WTC11 (cell line): ENCODE measurements around the gene LRRC63. TPM values are rescaled to one million over a fixed set of nuclear protein-coding genes. Genes with fewer than 3 reads are reported as not detected.

Experiments
- ATAC-seq: fragments of 200-7000 bp; cut with Tn5 transposase; 2 replicates; pipeline ENCODE4 v1.10.0; 2021; ENCODE audit warnings: mild to moderate bottlenecking, moderate library complexity
- CTCF ChIA-PET: fragments of 300-600 bp; sonication (Branson Sonifier 250); formaldehyde crosslinking; loops from one replicate; lab custom pipeline; 2021; ENCODE audit warnings: antibody characterized with exemption; lab: Charles Lee
- POLR2A ChIA-PET: fragments of 350-600 bp; sonication (Branson Sonifier 250); formaldehyde crosslinking; loops from one replicate; lab custom pipeline; 2021; ENCODE audit warnings: antibody characterized with exemption; lab: Charles Lee
- DNase-seq: peaks from one replicate; pipeline ENCODE4 v3.0.0; 2021; ENCODE audit warnings: low spot score
- H3K27ac Mint-ChIP-seq: 2 replicates; pipeline ENCODE4 v1.8.0; 2021; ENCODE audit warnings: mixed read lengths
- H3K27me3 Mint-ChIP-seq: 2 replicates; pipeline ENCODE4 v1.8.0; 2021; ENCODE audit warnings: low read depth, mild to moderate bottlenecking, moderate library complexity, mixed read lengths
- H3K36me3 Mint-ChIP-seq: 2 replicates; pipeline ENCODE4 v1.8.0; 2021; ENCODE audit warnings: mixed read lengths
- H3K4me1 Mint-ChIP-seq: 2 replicates; pipeline ENCODE4 v1.8.0; 2022; ENCODE audit warnings: mixed read lengths
- H3K4me3 Mint-ChIP-seq: 2 replicates; pipeline ENCODE4 v1.8.0; 2021; ENCODE audit warnings: mild to moderate bottlenecking, moderate library complexity, mixed read lengths
- H3K9me3 Mint-ChIP-seq: 2 replicates; pipeline ENCODE4 v1.8.0; 2021; ENCODE audit warnings: mixed read lengths
- AFF4 ChIP-seq: sonication (generic); formaldehyde crosslinking; IDR thresholded peaks from 2 replicates; pipeline ENCODE4 v1.8.1; 2023; ENCODE audit warnings: mild to moderate bottlenecking, missing genetic modification reagents, borderline replicate concordance
- CREM ChIP-seq: sonication (generic); formaldehyde crosslinking; IDR thresholded peaks from 2 replicates; pipeline ENCODE4 v1.8.1; 2022; ENCODE audit warnings: mild to moderate bottlenecking, missing genetic modification reagents, moderate library complexity
- EMX1 ChIP-seq: fragments of 250-450 bp; sonication (Bioruptor Pico); IDR thresholded peaks from 2 replicates; pipeline ENCODE4 v1.8.0; 2021; ENCODE audit warnings: mild to moderate bottlenecking
- FOXK1 ChIP-seq: sonication (generic); formaldehyde crosslinking; IDR thresholded peaks from 2 replicates; pipeline ENCODE4 v1.8.0; 2022; ENCODE audit warnings: mild to moderate bottlenecking, moderate library complexity, missing genetic modification reagents
- IRF1 ChIP-seq: sonication (generic); formaldehyde crosslinking; IDR thresholded peaks from 2 replicates; pipeline ENCODE4 v1.8.0; 2023; ENCODE audit warnings: missing genetic modification reagents
- MYBL2 ChIP-seq: sonication (generic); formaldehyde crosslinking; IDR thresholded peaks from 2 replicates; pipeline ENCODE4 v1.8.1; 2023; ENCODE audit warnings: mild to moderate bottlenecking, moderate library complexity, missing genetic modification reagents
- NFYB ChIP-seq: sonication (generic); formaldehyde crosslinking; conservative IDR thresholded peaks from 2 replicates; pipeline ENCODE4 v1.8.0; 2022; ENCODE audit warnings: low read depth, missing genetic modification reagents
- TEAD1 ChIP-seq: sonication (generic); formaldehyde crosslinking; IDR thresholded peaks from 2 replicates; pipeline ENCODE4 v1.8.0; 2022; ENCODE audit warnings: mild to moderate bottlenecking, missing genetic modification reagents
- TP53 ChIP-seq: sonication (generic); formaldehyde crosslinking; IDR thresholded peaks from 2 replicates; pipeline ENCODE4 v1.8.1; 2023; ENCODE audit warnings: mild to moderate bottlenecking, missing genetic modification reagents
- USF1 ChIP-seq: sonication (generic); formaldehyde crosslinking; IDR thresholded peaks from 2 replicates; pipeline ENCODE4 v1.8.0; 2022; ENCODE audit warnings: mild to moderate bottlenecking, missing genetic modification reagents
- ZBTB21 ChIP-seq: sonication (generic); formaldehyde crosslinking; IDR thresholded peaks from 2 replicates; pipeline ENCODE4 v1.8.1; 2023; ENCODE audit warnings: mild to moderate bottlenecking, missing genetic modification reagents, borderline replicate concordance
- ZNF121 ChIP-seq: sonication (generic); formaldehyde crosslinking; IDR thresholded peaks from 2 replicates; pipeline ENCODE4 v1.8.0; 2023; ENCODE audit warnings: missing genetic modification reagents
- ZNF232 ChIP-seq: sonication (generic); formaldehyde crosslinking; IDR thresholded peaks from 2 replicates; pipeline ENCODE4 v1.8.0; 2022; ENCODE audit warnings: mild to moderate bottlenecking, missing genetic modification reagents
- ZNF263 ChIP-seq: sonication (generic); formaldehyde crosslinking; IDR thresholded peaks from 2 replicates; pipeline ENCODE4 v1.8.1; 2022; ENCODE audit warnings: low read depth, mild to moderate bottlenecking, moderate library complexity, missing genetic modification reagents
- ZNF423 ChIP-seq: fragments of 250-450 bp; sonication (Bioruptor Pico); IDR thresholded peaks from 2 replicates; pipeline ENCODE4 v2.1.2; 2022; ENCODE audit warnings: mild to moderate bottlenecking, moderate library complexity
- total RNA-seq: library from RNA; stranded (reverse); gene quantifications from 3 replicates; pipeline ENCODE4 v1.2.3, GENCODE V29; 2021
- TF ChIP-seq, protein P1 (sequence below): fragments of 250-450 bp; sonication (Bioruptor Pico); IDR thresholded peaks from 2 replicates; pipeline ENCODE4 v1.9.0; 2021; ENCODE audit warnings: mild to moderate bottlenecking
- TF ChIP-seq, protein P2 (sequence below): sonication (generic); formaldehyde crosslinking; IDR thresholded peaks from 2 replicates; pipeline ENCODE4 v1.8.0; 2022; ENCODE audit warnings: mild to moderate bottlenecking, missing genetic modification reagents
- TF ChIP-seq, protein P3 (sequence below): sonication (generic); formaldehyde crosslinking; IDR thresholded peaks from 2 replicates; pipeline ENCODE4 v1.8.1; 2022; ENCODE audit warnings: mild to moderate bottlenecking, missing genetic modification reagents, moderate library complexity, borderline replicate concordance
- TF ChIP-seq, protein P4 (sequence below): sonication (generic); formaldehyde crosslinking; IDR thresholded peaks from 2 replicates; pipeline ENCODE4 v1.8.1; 2023; ENCODE audit warnings: mild to moderate bottlenecking, missing genetic modification reagents, moderate library complexity

The LRRC63 gene
- total RNA-seq, 1 experiment from 2014 or later = not detected

DNA sequence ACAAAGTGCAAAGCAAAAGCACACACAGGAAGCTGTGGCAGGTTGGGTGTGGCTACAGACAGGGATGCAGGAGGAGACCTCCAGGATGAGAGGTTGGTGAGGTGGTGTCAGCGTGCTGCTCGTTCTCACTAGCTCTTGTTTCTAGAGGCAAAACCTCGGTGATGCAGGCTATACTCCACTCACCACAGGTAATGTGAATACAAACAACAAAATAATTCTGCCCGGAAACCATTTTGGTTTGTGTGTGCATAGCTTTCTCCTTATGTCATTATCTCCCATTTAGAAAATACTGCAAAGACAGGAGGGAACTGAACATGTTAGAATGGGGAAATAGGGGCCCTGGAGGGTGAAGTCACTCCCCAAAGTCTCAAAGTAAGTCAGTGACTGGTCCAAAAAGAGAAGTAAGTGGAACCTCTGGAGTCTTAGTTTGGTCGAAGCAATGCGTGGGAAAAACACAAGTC lies 39.2 kb upstream of the LRRC63 start (continued):
- TF ChIP-seq USF1 (CRISPR knock-in tag) (no peak), ZNF263 (CRISPR knock-in tag) (no peak), MYBL2 (CRISPR knock-in tag) (no peak)

DNA sequence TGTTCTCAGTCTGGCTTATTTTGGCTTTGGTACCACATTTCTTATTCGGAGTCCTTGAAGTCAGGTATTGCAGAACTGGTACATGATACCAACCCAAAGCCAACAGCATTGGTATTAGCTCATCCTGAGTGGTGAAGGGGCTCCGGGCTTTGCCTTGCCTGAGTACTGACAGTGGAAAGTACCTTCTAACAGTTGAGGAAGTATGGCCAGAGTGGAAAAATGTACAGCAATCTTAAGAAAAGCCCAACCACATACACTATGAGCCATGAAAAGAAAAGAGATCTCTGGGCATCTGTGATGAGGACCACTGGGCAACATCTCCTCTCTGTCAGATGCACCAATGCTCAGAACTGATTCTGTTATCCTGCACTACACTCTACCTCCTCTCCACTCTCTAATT lies 38.1 kb upstream of the LRRC63 start:
- Mint-ChIP-seq H3K27me3 (peaks cover 16% of the 10 kb centered on the region), H3K9me3 (no peaks in the 10 kb centered on the region), H3K4me1 (peaks cover 17% of the 10 kb centered on the region), H3K27ac (no peak overlapping the region), H3K4me3 (no peak overlapping the region), H3K36me3 (no peaks in the 10 kb centered on the region)
- ATAC-seq (no peak), DNase-seq (no peak)
- POLR2A ChIA-PET = no interaction called here
- TF ChIP-seq FOXK1 (no peak), EMX1 (no peak), TEAD1 (CRISPR knock-in tag) (no peak), USF1 (CRISPR knock-in tag) (no peak), IRF1 (CRISPR knock-in tag) (no peak), ZNF232 (CRISPR knock-in tag) (no peak), ZNF423 (CRISPR knock-in tag) (no peak), ZBTB21 (CRISPR knock-in tag) (no peak), NFYB (CRISPR knock-in tag) (no peak), CREM (CRISPR knock-in tag) (no peak), AFF4 (CRISPR knock-in tag) (no peak), TP53 (CRISPR knock-in tag) (no peak), ZNF121 (CRISPR knock-in tag) (no peak), MYBL2 (CRISPR knock-in tag) (no peak)
- TF ChIP-seq, protein P1, sequence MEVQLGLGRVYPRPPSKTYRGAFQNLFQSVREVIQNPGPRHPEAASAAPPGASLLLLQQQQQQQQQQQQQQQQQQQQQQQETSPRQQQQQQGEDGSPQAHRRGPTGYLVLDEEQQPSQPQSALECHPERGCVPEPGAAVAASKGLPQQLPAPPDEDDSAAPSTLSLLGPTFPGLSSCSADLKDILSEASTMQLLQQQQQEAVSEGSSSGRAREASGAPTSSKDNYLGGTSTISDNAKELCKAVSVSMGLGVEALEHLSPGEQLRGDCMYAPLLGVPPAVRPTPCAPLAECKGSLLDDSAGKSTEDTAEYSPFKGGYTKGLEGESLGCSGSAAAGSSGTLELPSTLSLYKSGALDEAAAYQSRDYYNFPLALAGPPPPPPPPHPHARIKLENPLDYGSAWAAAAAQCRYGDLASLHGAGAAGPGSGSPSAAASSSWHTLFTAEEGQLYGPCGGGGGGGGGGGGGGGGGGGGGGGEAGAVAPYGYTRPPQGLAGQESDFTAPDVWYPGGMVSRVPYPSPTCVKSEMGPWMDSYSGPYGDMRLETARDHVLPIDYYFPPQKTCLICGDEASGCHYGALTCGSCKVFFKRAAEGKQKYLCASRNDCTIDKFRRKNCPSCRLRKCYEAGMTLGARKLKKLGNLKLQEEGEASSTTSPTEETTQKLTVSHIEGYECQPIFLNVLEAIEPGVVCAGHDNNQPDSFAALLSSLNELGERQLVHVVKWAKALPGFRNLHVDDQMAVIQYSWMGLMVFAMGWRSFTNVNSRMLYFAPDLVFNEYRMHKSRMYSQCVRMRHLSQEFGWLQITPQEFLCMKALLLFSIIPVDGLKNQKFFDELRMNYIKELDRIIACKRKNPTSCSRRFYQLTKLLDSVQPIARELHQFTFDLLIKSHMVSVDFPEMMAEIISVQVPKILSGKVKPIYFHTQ (CRISPR knock-in tag) = no peak
- TF ChIP-seq, protein P2, sequence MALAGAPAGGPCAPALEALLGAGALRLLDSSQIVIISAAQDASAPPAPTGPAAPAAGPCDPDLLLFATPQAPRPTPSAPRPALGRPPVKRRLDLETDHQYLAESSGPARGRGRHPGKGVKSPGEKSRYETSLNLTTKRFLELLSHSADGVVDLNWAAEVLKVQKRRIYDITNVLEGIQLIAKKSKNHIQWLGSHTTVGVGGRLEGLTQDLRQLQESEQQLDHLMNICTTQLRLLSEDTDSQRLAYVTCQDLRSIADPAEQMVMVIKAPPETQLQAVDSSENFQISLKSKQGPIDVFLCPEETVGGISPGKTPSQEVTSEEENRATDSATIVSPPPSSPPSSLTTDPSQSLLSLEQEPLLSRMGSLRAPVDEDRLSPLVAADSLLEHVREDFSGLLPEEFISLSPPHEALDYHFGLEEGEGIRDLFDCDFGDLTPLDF = no peak
- TF ChIP-seq, protein P3, sequence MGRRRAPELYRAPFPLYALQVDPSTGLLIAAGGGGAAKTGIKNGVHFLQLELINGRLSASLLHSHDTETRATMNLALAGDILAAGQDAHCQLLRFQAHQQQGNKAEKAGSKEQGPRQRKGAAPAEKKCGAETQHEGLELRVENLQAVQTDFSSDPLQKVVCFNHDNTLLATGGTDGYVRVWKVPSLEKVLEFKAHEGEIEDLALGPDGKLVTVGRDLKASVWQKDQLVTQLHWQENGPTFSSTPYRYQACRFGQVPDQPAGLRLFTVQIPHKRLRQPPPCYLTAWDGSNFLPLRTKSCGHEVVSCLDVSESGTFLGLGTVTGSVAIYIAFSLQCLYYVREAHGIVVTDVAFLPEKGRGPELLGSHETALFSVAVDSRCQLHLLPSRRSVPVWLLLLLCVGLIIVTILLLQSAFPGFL (CRISPR knock-in tag) = no peak
- TF ChIP-seq, protein P4, sequence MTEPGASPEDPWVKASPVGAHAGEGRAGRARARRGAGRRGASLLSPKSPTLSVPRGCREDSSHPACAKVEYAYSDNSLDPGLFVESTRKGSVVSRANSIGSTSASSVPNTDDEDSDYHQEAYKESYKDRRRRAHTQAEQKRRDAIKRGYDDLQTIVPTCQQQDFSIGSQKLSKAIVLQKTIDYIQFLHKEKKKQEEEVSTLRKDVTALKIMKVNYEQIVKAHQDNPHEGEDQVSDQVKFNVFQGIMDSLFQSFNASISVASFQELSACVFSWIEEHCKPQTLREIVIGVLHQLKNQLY (CRISPR knock-in tag) = no peak
- CTCF ChIA-PET = no interaction called here
